Karpas-422 (cell line): Measurements from ENCODE around the gene OR1E1. TPM values are rescaled to one million over a fixed set of nuclear protein-coding genes. Genes with fewer than 3 reads are reported as not detected.
"Not testable (repeated sequence)": the region's sequence is repeated elsewhere in the genome, so short reads cannot be mapped to it uniquely, and the experiment has no call there.

Experiments used
- DNase-seq: peaks from one replicate; pipeline ENCODE4 v3.0.0-alpha.2; 2015
- H2AFZ ChIP-seq: fragments of 200-600 bp; sonication (generic); 2 replicates; pipeline ENCODE4 v1.6.1; 2014; ENCODE audit warnings: antibody characterized with exemption, low read length, mixed read lengths
- H3K27ac ChIP-seq: fragments of 200-600 bp; sonication (generic); 2 replicates; pipeline ENCODE4 v1.5.1; 2014; ENCODE audit warnings: mild to moderate bottlenecking, low read length, moderate library complexity
- H3K27me3 ChIP-seq: fragments of 200-600 bp; sonication (generic); 2 replicates; pipeline ENCODE4 v1.6.1; 2014; ENCODE audit warnings: low read length, mixed read lengths
- H3K36me3 ChIP-seq: fragments of 200-600 bp; sonication (generic); 2 replicates; pipeline ENCODE4 v1.6.1; 2014; ENCODE audit warnings: low read length, mixed read lengths; ENCODE audit not compliant: insufficient read depth
- H3K4me1 ChIP-seq: fragments of 200-600 bp; sonication (generic); 2 replicates; pipeline ENCODE4 v1.6.1; 2014; ENCODE audit warnings: mild to moderate bottlenecking, low read length, mixed read lengths
- H3K4me2 ChIP-seq: fragments of 200-600 bp; sonication (generic); 2 replicates; pipeline ENCODE4 v1.6.1; 2014; ENCODE audit warnings: low read length, low read depth, mild to moderate bottlenecking; ENCODE audit not compliant: poor library complexity, severe bottlenecking
- H3K4me3 ChIP-seq: fragments of 200-600 bp; sonication (generic); 2 replicates; pipeline ENCODE4 v1.5.1; 2014; ENCODE audit warnings: mild to moderate bottlenecking, antibody characterized with exemption, low read length, mixed read lengths
- H3K79me2 ChIP-seq: fragments of 200-600 bp; sonication (generic); 2 replicates; pipeline ENCODE4 v1.6.1; 2014; ENCODE audit warnings: mild to moderate bottlenecking, low read length, mixed read lengths
- H3K9ac ChIP-seq: fragments of 200-600 bp; sonication (generic); 2 replicates; pipeline ENCODE4 v1.6.0; 2014; ENCODE audit warnings: low read length
- H3K9me2 ChIP-seq: fragments of 200-600 bp; sonication (generic), shearing (Covaris generic); replicated peaks from 2 replicates; pipeline ENCODE4 v1.6.0; 2014; ENCODE audit warnings: mild to moderate bottlenecking, low read length, moderate library complexity; ENCODE audit not compliant: insufficient read depth
- H3K9me3 ChIP-seq: fragments of 300-700, 200-600 bp; sonication (generic); 2 replicates; pipeline ENCODE4 v1.6.1; 2014; ENCODE audit warnings: low read length, mixed read lengths
- H4K20me1 ChIP-seq: fragments of 200-600 bp; sonication (generic); 2 replicates; pipeline ENCODE4 v1.6.1; 2014; ENCODE audit warnings: mild to moderate bottlenecking, antibody characterized with exemption, low read length, low read depth; ENCODE audit not compliant: insufficient read depth
- total RNA-seq: library from RNA; depleted of rRNA; stranded (reverse); fragments of >200 nt; shearing (Covaris generic); gene quantifications from 2 replicates; pipeline ENCODE4 v1.2.3, GENCODE V29; 2014; ENCODE audit warnings: low replicate concordance; rRNA removed

OR1E1 gene
- total RNA-seq, result not detected in 2 replicates

GRCh38 chr17:3398310-3398709, at the start of gene OR1E1:
OR1E1 (minus strand) TSS chr17:3398410; CDS start chr17:3398410, 0 bp downstream.
- Histone ChIP-seq H3K79me2 (no peaks in the 10 kb centered on the region), H3K4me3 (no peak within 1 kb of the TSS), H3K9ac (no peak within 1 kb of the TSS), H2AFZ (no peak within 1 kb of the TSS), H3K9me2 (no peaks in the 10 kb centered on the region), H3K36me3 (no peaks in the 10 kb centered on the region), H3K4me1 (no peaks in the 10 kb centered on the region), H3K4me2 (no peak within 1 kb of the TSS), H3K27me3 (no peaks in the 10 kb centered on the region), H3K9me3 (no peaks in the 10 kb centered on the region), H4K20me1 (no peaks in the 10 kb centered on the region), H3K27ac (no peak within 1 kb of the TSS)
- DNase-seq, result no peak

GRCh38 chr17:3447625-3448024, 49.4 kb upstream of the OR1E1 start:
- no peak overlapping the region for H3K4me3 ChIP-seq
- no peak overlapping the region for H2AFZ ChIP-seq
- no peaks in the 10 kb centered on the region for H3K36me3 ChIP-seq
- no peaks in the 10 kb centered on the region for H3K79me2 ChIP-seq
- H3K27me3 ChIP-seq, result no peaks in the 10 kb centered on the region
- DNase-seq, result peak; percentile 59
- no peaks in the 10 kb centered on the region for H3K9me2 ChIP-seq
- no peak overlapping the region for H3K27ac ChIP-seq
- no peak overlapping the region for H3K4me2 ChIP-seq
- H3K9me3 ChIP-seq, result no peaks in the 10 kb centered on the region
- H3K9ac ChIP-seq, result no peak overlapping the region
- H4K20me1 ChIP-seq, result no peaks in the 10 kb centered on the region
- H3K4me1 ChIP-seq, result no peaks in the 10 kb centered on the region

GRCh38 chr17:3440451-3440850, 42.2 kb upstream of the OR1E1 start:
- H3K36me3 ChIP-seq, result no peaks in the 10 kb centered on the region
- DNase-seq, result no peak

GRCh38 chr17:3438368-3438767, 40.2 kb upstream of the OR1E1 start:
- H3K9me3 ChIP-seq, result no peaks in the 10 kb centered on the region
- H3K4me1 ChIP-seq, result no peaks in the 10 kb centered on the region
- no peak overlapping the region for H3K4me2 ChIP-seq
- no peak overlapping the region for H3K27ac ChIP-seq
- no peak overlapping the region for H3K9ac ChIP-seq
- H3K27me3 ChIP-seq, result no peaks in the 10 kb centered on the region
- no peaks in the 10 kb centered on the region for H4K20me1 ChIP-seq
- H3K79me2 ChIP-seq, result no peaks in the 10 kb centered on the region
- H3K4me3 ChIP-seq, result no peak overlapping the region
- H2AFZ ChIP-seq, result no peak overlapping the region
- no peaks in the 10 kb centered on the region for H3K36me3 ChIP-seq
- no peaks in the 10 kb centered on the region for H3K9me2 ChIP-seq
- DNase-seq, result no peak

More at GRCh38 chr17:3440451-3440850, 42.2 kb upstream of the OR1E1 start:
- Histone ChIP-seq H3K27ac (no peak overlapping the region), H3K9me2 (no peaks in the 10 kb centered on the region), H3K4me1 (no peaks in the 10 kb centered on the region), H3K27me3 (no peaks in the 10 kb centered on the region), H3K4me2 (no peak overlapping the region), H3K9ac (no peak overlapping the region), H4K20me1 (no peaks in the 10 kb centered on the region), H2AFZ (no peak overlapping the region), H3K9me3 (no peaks in the 10 kb centered on the region), H3K79me2 (no peaks in the 10 kb centered on the region), H3K4me3 (no peak overlapping the region)

- no peaks in the 10 kb centered on the region for H4K20me1 ChIP-seq
- H3K9ac ChIP-seq, result no peak within 1 kb of the TSS
- no peak within 1 kb of the TSS for H3K4me2 ChIP-seq
- DNase-seq, result no peak
- H3K4me1 ChIP-seq, result no peaks in the 10 kb centered on the region
- H3K9me3 ChIP-seq, result no peaks in the 10 kb centered on the region
- H3K27me3 ChIP-seq, result no peaks in the 10 kb centered on the region
- no peak within 1 kb of the TSS for H3K4me3 ChIP-seq
- H3K36me3 ChIP-seq, result no peaks in the 10 kb centered on the region
- H3K27ac ChIP-seq, result no peak within 1 kb of the TSS
- no peaks in the 10 kb centered on the region for H3K79me2 ChIP-seq
- no peaks in the 10 kb centered on the region for H3K9me2 ChIP-seq
- H2AFZ ChIP-seq, result no peak within 1 kb of the TSS
These were observed 35.5 kb upstream of the OR1E1 start, which contains the start of gene OR1E2 for GRCh38 chr17:3433741-3434140. OR1E2 (minus strand) TSS chr17:3433841; CDS start chr17:3433841, 0 bp downstream.

- H3K27ac ChIP-seq, H3K9me3 ChIP-seq, H3K9me2 ChIP-seq, H3K4me1 ChIP-seq, H3K4me2 ChIP-seq, H3K9ac ChIP-seq, H3K27me3 ChIP-seq, H3K36me3 ChIP-seq, H2AFZ ChIP-seq, H3K79me2 ChIP-seq, H3K4me3 ChIP-seq, H4K20me1 ChIP-seq: not testable (repeated sequence)
- peak; percentile 55 for DNase-seq
These were observed 35.0 kb upstream of the OR1E1 start for GRCh38 chr17:3433215-3433614.

- Histone ChIP-seq H3K4me1 (no peaks in the 10 kb centered on the region), H2AFZ (no peak overlapping the region), H4K20me1 (no peaks in the 10 kb centered on the region), H3K79me2 (no peaks in the 10 kb centered on the region), H3K9me3 (no peaks in the 10 kb centered on the region), H3K4me3 (no peak overlapping the region), H3K36me3 (no peaks in the 10 kb centered on the region), H3K9me2 (no peaks in the 10 kb centered on the region), H3K27me3 (no peaks in the 10 kb centered on the region), H3K27ac (no peak overlapping the region), H3K4me2 (no peak overlapping the region), H3K9ac (no peak overlapping the region)
- DNase-seq, result no peak
These were observed 20.0 kb upstream of the OR1E1 start for GRCh38 chr17:3418222-3418621.

- Histone ChIP-seq H3K36me3 (no peaks in the 10 kb centered on the region), H2AFZ (no peak overlapping the region), H3K9me2 (no peaks in the 10 kb centered on the region), H3K27me3 (no peaks in the 10 kb centered on the region), H3K9ac (no peak overlapping the region), H3K79me2 (no peaks in the 10 kb centered on the region), H3K4me1 (no peaks in the 10 kb centered on the region), H4K20me1 (no peaks in the 10 kb centered on the region), H3K27ac (no peak overlapping the region), H3K4me3 (no peak overlapping the region), H3K9me3 (no peaks in the 10 kb centered on the region), H3K4me2 (no peak overlapping the region)
- no peak for DNase-seq
These were observed 17.4 kb upstream of the OR1E1 start for GRCh38 chr17:3415610-3416009.

- not testable (repeated sequence) for H3K4me2 ChIP-seq, H3K27me3 ChIP-seq, H3K27ac ChIP-seq, H3K4me3 ChIP-seq, H2AFZ ChIP-seq, DNase-seq, H3K9me3 ChIP-seq, H4K20me1 ChIP-seq, H3K9me2 ChIP-seq, H3K79me2 ChIP-seq, H3K4me1 ChIP-seq, H3K36me3 ChIP-seq, H3K9ac ChIP-seq
These were observed 14.0 kb upstream of the OR1E1 start for GRCh38 chr17:3412216-3412615.
